Thoracic aorta (tissue), 2 donors: ENCODE data around the gene GSTT2. TPM values are rescaled to one million over a fixed set of nuclear protein-coding genes. Genes with fewer than 3 reads are reported as not detected.
A peak's percentile ranks its signal among the peaks of the same experiment; 100 is the strongest.
"Not testable (repeated sequence)": the region's sequence is repeated elsewhere in the genome, so short reads cannot be mapped to it uniquely, and the experiment has no call there.

ENCODE experiments used
- ATAC-seq: fragments of 150-250 bp; one replicate; pipeline ENCODE4 v1.8.0; 2017; ENCODE audit warnings: low read depth; ENCODE audit not compliant: insufficient number of reproducible peaks, low FRiP score
- DNase-seq: peaks from one replicate; pipeline ENCODE4 v3.0.0-alpha.2; 2020; ENCODE audit warnings: low spot score
- H3K27ac ChIP-seq, 2 donors: fragments of 200-600 bp; sonication (generic); 1 replicate in 1 of 2; 2 replicates in 1 of 2; pipeline ENCODE4 v1.5.1; 2016; ENCODE audit warnings: mild to moderate bottlenecking in 2 of 2, moderate library complexity in 2 of 2
- H3K27me3 ChIP-seq: fragments of 200-600 bp; sonication (generic); replicated peaks from 2 replicates; pipeline ENCODE4 v1.6.0; 2016; ENCODE audit warnings: mild to moderate bottlenecking; ENCODE audit not compliant: insufficient read depth
- H3K36me3 ChIP-seq: fragments of 200-600 bp; sonication (generic); one replicate; pipeline ENCODE4 v1.5.1; 2016
- H3K4me1 ChIP-seq, 2 donors: fragments of 200-600 bp; sonication (generic); 1 replicate in 1 of 2; 2 replicates in 1 of 2; pipeline versions ENCODE4 v1.5.1 to v1.6.0; 2016; ENCODE audit warnings: low read depth in 2 of 2, mild to moderate bottlenecking in 1 of 2; ENCODE audit not compliant: control insufficient read depth in 1 of 2
- H3K4me3 ChIP-seq: fragments of 200-600 bp; sonication (generic); 2 replicates; pipeline ENCODE4 v1.5.1; 2016; ENCODE audit warnings: mild to moderate bottlenecking
- H3K9me3 ChIP-seq: fragments of 200-600 bp; sonication (generic); 2 replicates; pipeline ENCODE4 v1.5.1; 2016
- CTCF ChIP-seq: fragments of 200-600 bp; sonication (generic); IDR thresholded peaks from one replicate; pipeline ENCODE4 v1.5.1; 2019; ENCODE audit warnings: antibody characterized with exemption
- total RNA-seq, 2 donors: library from RNA; depleted of rRNA; stranded (reverse); fragments of >200 nt; gene quantifications; one replicate each; pipeline versions ENCODE4 v1.1.0 to v1.2.3, GENCODE V29; 2016

Gene GSTT2
- total RNA-seq, 2 donors from 2014 or later = not detected

- Histone ChIP-seq H3K4me1 (no peaks in the 10 kb centered on the region), H3K27me3 (no peaks in the 10 kb centered on the region), H3K4me3 (no peak overlapping the region), H3K27ac (no peak overlapping the region), H3K36me3 (no peaks in the 10 kb centered on the region), H3K9me3 (no peaks in the 10 kb centered on the region)
- DNase-seq = no peak
- no peak for ATAC-seq
- TF ChIP-seq CTCF = peak; percentile 52
These were observed 4.5 kb downstream of the GSTT2 start for GRCh38 chr22:23984430-23984829.

GRCh38 chr22:23986089-23986488, 6.2 kb downstream of the GSTT2 start:
- not testable (repeated sequence) for H3K27ac ChIP-seq, H3K9me3 ChIP-seq, ATAC-seq, H3K27me3 ChIP-seq, DNase-seq, H3K36me3 ChIP-seq, H3K4me3 ChIP-seq, H3K4me1 ChIP-seq

GRCh38 chr22:23986538-23987178, 6.7 kb downstream of the GSTT2 start:
- not testable (repeated sequence) for H3K27ac ChIP-seq, H3K4me3 ChIP-seq, H3K36me3 ChIP-seq, H3K9me3 ChIP-seq, H3K4me1 ChIP-seq, DNase-seq, ATAC-seq, H3K27me3 ChIP-seq

- H3K4me1 ChIP-seq, H3K36me3 ChIP-seq, H3K27me3 ChIP-seq, ATAC-seq, DNase-seq, H3K9me3 ChIP-seq, H3K27ac ChIP-seq, H3K4me3 ChIP-seq: not testable (repeated sequence)
These were observed 9.8 kb downstream of the GSTT2 start for GRCh38 chr22:23989583-23990244.

GRCh38 chr22:23993080-23993479, 13.1 kb downstream of the GSTT2 start:
- not testable (repeated sequence) for H3K4me1 ChIP-seq, H3K36me3 ChIP-seq, H3K27me3 ChIP-seq, ATAC-seq, DNase-seq, H3K27ac ChIP-seq, H3K9me3 ChIP-seq, H3K4me3 ChIP-seq

- H3K27ac ChIP-seq, H3K4me1 ChIP-seq, ATAC-seq, H3K9me3 ChIP-seq, H3K27me3 ChIP-seq, H3K4me3 ChIP-seq, DNase-seq, H3K36me3 ChIP-seq: not testable (repeated sequence)
These were observed 13.7 kb downstream of the GSTT2 start for GRCh38 chr22:23993581-23994177.

- Histone ChIP-seq H3K27me3 (no peaks in the 10 kb centered on the region), H3K27ac (no peak overlapping the region), H3K4me1 (no peaks in the 10 kb centered on the region), H3K9me3 (no peaks in the 10 kb centered on the region), H3K4me3 (no peak overlapping the region), H3K36me3 (no peaks in the 10 kb centered on the region)
- DNase-seq (no peak), ATAC-seq (no peak)
- no peak for TF ChIP-seq CTCF
These were observed 17.2 kb downstream of the GSTT2 start for GRCh38 chr22:23997092-23997491.

- not testable (repeated sequence) for H3K4me1 ChIP-seq, H3K27ac ChIP-seq, ATAC-seq, H3K36me3 ChIP-seq, H3K4me3 ChIP-seq, H3K27me3 ChIP-seq, DNase-seq, H3K9me3 ChIP-seq
These were observed 19.8 kb downstream of the GSTT2 start for GRCh38 chr22:23999779-24000178.
